Activated T-cell treated with anti-CD3 and anti-CD28 coated beads, Interleukin-2, amount 50 U/mL, for 48 hours (primary cell): ENCODE data around the gene DYNC1H1.
A peak's percentile ranks its signal among the peaks of the same experiment; 100 is the strongest.

Source experiments
- DNase-seq, 2 experiments: peaks; one replicate each; pipeline ENCODE4 v3.0.0-alpha.2; 2020

The DYNC1H1 gene

GRCh38 chr14:101964297-101965180 is at the start of gene DYNC1H1:
DYNC1H1 (plus strand) TSS chr14:101964573; CDS start chr14:101964692, 119 bp downstream.
- DNase-seq: peak; percentile 91 to 93

- DNase-seq: no peak
Measured at GRCh38 chr14:101915871-101916815, 48.2 kb upstream of the DYNC1H1 start.

- no peak for DNase-seq
Measured at GRCh38 chr14:101916816-101917412, 47.5 kb upstream of the DYNC1H1 start.

GRCh38 chr14:101917413-101918017 is 46.9 kb upstream of the DYNC1H1 start:
- no peak for DNase-seq

- no peak for DNase-seq
Measured at GRCh38 chr14:101918065-101918989, 46.0 kb upstream of the DYNC1H1 start.

GRCh38 chr14:101920271-101920670 is 44.1 kb upstream of the DYNC1H1 start:
- DNase-seq: no peak

GRCh38 chr14:101922866-101923265 is 41.5 kb upstream of the DYNC1H1 start:
- no peak for DNase-seq

GRCh38 chr14:101925152-101925551 is 39.2 kb upstream of the DYNC1H1 start:
- no peak for DNase-seq

- DNase-seq: no peak
Measured at GRCh38 chr14:101926085-101926484, 38.3 kb upstream of the DYNC1H1 start.

- no peak for DNase-seq
Measured at GRCh38 chr14:101926620-101927019, 37.8 kb upstream of the DYNC1H1 start.

GRCh38 chr14:101927859-101928258 is 36.5 kb upstream of the DYNC1H1 start:
- DNase-seq: peak; percentile 38 to 60

GRCh38 chr14:101928415-101928841 is 35.9 kb upstream of the DYNC1H1 start:
- DNase-seq: no peak

- no peak for DNase-seq
Measured at GRCh38 chr14:101929096-101929495, 35.3 kb upstream of the DYNC1H1 start.

- DNase-seq: no peak
Measured at GRCh38 chr14:101929946-101930345, 34.4 kb upstream of the DYNC1H1 start.

GRCh38 chr14:101932673-101933072 is 31.7 kb upstream of the DYNC1H1 start:
- DNase-seq: no peak

GRCh38 chr14:101933209-101933608 is 31.2 kb upstream of the DYNC1H1 start:
- no peak for DNase-seq

- DNase-seq: no peak
Measured at GRCh38 chr14:101934601-101935150, 29.7 kb upstream of the DYNC1H1 start.

GRCh38 chr14:101937926-101938767 is 26.2 kb upstream of the DYNC1H1 start:
- DNase-seq: no peak

- DNase-seq: no peak
Measured at GRCh38 chr14:101939646-101940170, 24.7 kb upstream of the DYNC1H1 start.

GRCh38 chr14:101944451-101944850 is 19.9 kb upstream of the DYNC1H1 start:
- DNase-seq: no peak
